Measurements from ENCODE around the gene FAM120A.
"Not testable (repeated sequence)": the region's sequence is repeated elsewhere in the genome, so short reads cannot be mapped to it uniquely, and the experiment has no call there.

The FAM120A gene

DNA sequence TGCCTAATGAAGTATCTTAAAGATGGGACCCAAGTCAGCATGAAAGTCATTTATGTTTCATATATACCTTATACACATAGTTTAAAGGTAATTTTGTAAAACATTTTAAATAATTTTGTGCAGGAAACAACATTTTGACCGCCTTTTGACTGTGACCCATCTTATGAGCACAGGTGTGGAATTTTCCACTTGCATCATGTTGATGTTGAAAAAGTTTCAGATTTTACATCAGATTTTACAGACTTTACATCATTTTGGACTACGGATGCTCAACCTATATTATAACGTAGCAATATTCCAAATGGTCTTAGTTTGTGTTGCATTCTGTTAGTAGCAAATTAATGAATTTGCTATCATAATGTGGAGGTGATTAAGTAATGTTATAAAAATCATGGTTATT lies 23.6 kb downstream of the FAM120A start:
- no peak for DNase-seq

- no peak for DNase-seq
Observed at GRCh38 chr9:93475856-93476255, 24.4 kb downstream of the FAM120A start.

DNA sequence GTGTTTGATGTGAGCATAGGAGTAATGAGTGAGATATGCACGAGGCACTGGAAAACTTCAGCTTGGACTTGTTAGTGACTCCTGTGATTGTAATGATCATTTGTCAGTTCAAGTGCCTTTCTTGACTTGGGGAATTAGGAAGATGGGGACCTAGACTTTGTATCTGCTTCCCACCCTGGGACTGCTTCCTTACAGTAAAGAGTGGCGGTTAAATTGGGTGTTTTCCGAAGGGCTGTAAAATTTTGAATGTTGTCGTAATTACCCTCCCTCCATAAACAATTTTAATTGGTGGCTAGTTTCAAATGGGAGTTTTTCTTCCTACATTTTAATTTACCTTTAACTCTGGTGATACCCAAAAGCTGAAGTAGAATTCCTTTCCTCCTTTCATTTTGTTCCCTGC lies 25.4 kb downstream of the FAM120A start:
- no peak for DNase-seq

GRCh38 chr9:93477397-93477796 lies 25.9 kb downstream of the FAM120A start:
- no peak for DNase-seq

GRCh38 chr9:93479726-93480125 lies 28.2 kb downstream of the FAM120A start:
- no peak for DNase-seq

DNA sequence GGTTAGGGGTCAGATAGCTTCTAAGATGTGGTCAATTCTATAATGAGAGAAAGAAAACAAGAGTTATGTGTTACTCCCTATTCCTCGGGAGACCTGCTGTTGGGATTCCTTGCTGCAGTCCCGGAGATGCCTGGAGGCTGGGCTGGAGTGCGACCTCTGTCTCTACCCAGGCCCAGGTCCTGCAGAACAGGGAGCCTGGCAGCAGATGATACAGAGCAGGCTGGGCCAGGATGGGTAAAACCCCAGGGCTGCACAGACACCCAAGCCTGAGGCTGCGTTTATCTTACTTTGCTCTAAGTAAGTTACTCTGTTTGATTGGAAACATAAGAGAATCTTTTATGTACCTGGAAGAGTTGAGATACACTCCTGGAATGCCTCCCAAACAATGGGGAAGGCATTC lies 28.8 kb downstream of the FAM120A start:
- no peak for DNase-seq

DNA sequence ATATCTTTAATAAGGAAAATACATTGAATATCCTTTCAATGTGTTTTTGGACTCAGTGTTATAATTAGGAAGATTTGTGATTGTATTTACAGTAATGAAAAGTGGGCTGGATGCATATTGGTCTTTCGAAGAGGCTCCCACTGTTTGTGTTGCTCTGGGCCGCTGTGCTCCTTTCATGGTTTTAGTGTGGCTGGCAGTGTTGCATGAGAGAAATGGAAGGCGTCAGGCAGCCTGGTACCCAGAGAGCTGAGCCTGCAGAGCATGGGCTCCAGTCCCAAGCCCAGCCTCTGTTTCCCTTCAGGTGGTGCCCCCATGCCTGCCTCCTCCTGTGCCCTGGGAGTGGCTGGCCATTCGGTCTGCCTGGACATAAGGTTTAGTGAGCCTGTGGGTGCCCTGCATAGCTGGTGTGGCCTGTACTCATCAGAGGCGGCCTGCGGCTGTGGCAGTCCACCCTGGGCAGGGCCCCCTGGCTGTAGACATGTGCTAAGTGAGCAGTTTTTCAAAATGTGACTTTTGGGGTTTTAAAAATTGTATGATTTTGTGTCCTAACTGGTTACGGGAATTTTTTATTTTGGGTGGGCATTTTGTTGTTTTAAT lies 29.3 kb downstream of the FAM120A start:
- DNase-seq, result no peak

- DNase-seq, result no peak
Observed at GRCh38 chr9:93483497-93483896, 32.0 kb downstream of the FAM120A start.

- no peak for DNase-seq
Observed at GRCh38 chr9:93486268-93486667, 34.8 kb downstream of the FAM120A start.

- no peak for DNase-seq
Observed at GRCh38 chr9:93488244-93488643, 36.8 kb downstream of the FAM120A start.

DNA sequence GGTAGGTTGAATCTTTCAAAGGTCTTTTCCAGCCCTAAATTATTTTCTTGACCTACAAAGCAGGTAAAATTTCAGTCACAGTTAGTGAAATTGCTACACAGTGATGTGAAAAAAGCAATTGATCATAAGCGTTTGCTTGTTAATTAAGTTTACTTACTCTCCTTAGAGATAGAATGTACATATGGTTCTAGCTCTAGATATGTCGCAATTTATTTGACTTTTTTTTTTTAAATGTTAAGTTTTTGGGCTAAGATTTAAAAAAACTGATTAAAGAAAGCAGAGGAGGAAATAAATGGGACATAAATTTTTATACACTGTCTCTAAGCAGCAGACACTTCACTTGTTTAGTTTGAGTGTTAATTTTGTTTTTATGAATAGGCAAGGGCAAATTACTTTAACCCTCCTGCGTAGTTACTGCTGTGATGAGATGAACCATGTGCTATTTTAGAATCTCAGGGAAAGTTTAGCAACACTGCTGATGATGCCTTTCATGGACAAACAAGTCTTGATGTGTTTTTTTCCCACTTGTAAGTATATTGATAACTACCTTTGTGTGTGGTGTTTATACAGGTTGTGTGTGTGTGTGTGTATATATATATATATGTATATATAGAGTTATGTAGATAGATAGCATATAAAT lies 40.2 kb downstream of the FAM120A start:
- DNase-seq, result no peak

DNA sequence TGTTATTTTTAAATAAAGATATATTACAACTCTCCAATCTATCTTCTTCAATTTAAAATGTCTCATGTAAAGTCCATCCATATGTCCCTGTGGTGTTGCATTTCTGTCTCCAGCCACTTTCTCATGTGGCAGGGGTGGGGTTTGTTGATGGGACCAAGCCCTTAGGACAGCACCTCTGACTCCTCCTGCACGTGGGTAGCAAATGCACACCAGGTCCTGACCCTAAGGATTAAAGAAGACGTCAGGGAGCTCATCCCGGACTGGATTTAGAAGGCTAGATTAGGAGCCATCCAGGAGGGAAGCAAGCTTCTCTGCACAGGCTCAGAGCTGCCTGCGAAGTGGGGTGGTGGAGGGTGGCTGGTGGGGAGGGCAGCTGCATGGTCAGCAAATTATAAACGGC lies 40.8 kb downstream of the FAM120A start:
- no peak for DNase-seq

GRCh38 chr9:93493949-93494348 lies 42.5 kb downstream of the FAM120A start:
- no peak for DNase-seq

- DNase-seq, result no peak
Observed at GRCh38 chr9:93496285-93496684, 44.8 kb downstream of the FAM120A start.

DNA sequence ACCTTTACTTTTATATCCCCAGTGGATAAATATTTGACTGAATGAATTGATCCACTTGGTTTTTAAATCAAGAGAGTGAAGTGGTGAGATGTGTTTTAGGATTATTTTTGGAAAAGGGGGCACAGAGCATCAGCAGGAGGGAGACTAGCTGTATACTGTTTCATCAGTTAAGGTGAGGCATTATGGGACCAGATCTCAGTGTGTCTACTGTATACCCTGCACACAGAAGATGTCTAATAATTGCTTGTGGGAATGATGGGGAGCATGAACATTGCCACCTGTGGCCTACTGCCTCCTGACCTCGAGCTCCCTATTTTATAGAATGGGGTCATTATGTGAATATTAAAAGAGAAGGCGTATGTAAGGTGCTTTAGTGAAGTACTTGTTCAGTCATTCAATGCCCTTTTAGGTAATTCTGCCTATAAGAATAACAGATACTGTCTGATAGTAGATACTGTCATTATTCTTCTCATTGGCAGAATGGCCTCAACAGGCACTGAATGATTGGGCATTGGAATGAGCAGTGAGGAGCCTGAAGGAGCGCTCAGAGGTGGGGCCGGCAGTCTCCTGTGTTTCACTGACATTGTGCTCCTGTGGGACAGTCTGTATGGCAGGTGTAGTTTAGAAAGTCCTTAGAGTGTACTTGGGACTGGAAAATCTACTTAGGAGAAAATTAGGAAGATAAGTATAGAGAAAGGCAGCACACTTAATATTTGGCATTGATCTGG lies 49.2 kb downstream of the FAM120A start:
- no peak for DNase-seq

DNA sequence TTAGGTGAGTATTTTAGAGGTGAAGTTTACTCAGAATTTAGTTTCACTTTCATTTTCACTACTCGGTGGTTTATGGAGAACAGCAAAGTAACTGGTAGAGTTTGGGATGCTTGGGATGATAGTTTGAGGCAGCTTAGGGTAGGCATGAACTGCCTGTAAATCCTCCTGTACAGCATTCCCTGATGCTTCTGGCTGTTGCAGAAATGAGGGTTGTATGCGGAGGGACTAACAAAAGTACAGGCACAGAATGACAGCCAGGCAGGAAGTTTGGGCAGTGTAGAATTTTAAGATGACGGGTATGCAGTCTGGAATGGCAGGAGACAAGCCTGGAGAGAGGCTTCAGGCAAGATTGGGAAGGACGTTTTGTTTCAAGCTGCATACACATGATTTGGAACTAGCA lies 49.9 kb downstream of the FAM120A start:
- DNase-seq, result no peak

GRCh38 chr9:93503381-93503780 lies 51.9 kb downstream of the FAM120A start:
- DNase-seq, result no peak

GRCh38 chr9:93505541-93506132 lies 54.2 kb downstream of the FAM120A start:
- no peak for DNase-seq

- DNase-seq, result no peak
Observed at GRCh38 chr9:93507768-93508167, 56.3 kb downstream of the FAM120A start.

DNA sequence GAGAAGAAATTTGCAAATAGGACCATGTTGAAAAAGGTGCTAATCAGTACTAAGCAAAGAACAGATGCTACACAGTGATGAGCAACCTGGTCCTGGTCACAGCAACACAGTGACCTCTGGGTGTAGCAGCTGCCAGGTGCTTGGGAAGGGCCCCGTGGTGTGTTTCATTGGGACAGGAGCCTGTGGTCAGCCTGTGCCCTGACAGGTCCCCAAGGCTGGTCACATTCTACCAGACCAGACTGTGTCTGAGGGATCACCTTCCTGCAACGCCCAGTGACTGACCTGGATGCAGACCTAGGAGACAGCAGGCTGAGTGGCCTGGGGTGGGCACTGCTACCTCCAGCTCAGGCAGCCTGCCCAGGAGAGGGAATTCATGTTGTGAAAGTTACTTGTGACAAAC lies 56.7 kb downstream of the FAM120A start:
- DNase-seq, result no peak

DNA sequence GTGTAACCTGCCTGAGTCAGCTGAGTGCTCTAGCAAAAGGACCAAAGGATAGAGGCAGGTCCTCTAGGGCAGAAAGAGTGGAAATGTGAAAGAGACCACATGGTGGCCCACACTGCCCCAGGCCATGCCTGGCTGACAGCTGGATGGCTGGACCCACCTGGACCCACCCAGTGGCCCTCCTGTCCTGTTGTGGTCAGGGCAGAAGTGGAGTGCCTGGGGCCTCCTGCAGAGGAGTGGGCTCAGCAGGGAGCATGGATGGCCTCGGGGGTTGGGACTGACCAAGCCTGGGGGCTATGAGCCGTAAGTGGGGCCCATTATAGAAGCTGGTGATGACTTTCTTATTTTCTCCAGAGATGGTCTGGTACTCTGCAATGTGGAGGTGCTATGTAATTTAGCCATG lies 57.6 kb downstream of the FAM120A start:
- no peak for DNase-seq

DNA sequence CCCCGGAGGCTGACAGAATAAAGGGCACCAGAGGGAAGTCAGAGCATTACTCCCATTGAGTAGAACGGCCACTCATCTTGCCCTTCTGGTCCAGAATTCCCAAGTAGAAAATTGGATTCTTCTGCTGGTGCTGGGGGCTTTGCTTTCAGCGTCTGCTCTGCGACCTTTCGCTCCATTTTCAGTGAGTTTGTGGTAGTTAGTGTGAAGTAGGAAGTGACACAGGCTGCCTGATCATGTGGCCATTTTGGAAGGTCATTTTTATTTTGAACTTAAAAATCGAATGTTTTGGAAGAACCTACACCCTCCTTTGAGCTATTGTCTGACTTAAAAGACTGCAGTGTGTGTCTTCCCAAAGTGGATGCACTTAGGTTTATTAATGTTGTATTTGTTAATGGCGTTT lies 58.6 kb downstream of the FAM120A start:
- DNase-seq, result no peak

GRCh38 chr9:93511228-93511627 lies 59.7 kb downstream of the FAM120A start:
- not testable (repeated sequence) for DNase-seq

DNA sequence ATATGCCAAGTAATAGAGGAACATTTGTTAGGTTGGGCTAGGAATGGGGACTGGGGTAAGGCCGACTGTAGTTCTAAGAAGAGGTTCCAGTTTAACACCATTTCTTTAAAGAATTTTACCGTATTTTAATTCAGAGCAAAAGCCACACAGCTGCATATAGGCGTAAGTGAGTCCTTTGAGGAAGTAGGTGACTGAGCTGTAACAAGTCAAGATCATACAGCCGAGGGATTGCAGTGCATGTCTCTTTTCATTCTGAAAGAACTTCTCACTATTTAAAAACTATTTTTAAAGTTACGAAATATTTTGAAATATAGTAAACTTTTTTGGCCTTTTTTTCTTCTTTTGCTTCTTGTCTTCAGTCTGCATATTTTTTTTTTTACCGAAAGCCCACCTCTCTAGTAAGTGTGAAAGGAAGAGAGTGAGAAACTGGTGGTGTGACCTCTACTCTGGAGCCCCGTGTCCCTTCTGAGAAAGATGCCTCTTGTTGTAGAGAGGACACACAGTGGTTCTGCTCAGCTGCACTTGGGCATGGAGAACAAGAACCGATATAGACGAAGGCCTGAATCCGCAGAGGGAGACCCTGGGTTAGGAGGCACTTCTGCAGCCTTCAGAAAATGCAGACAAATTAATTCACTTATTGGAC lies 60.8 kb downstream of the FAM120A start:
- not testable (repeated sequence) for DNase-seq
